ENCODE results near the gene GALC. TPM values are rescaled to one million over a fixed set of nuclear protein-coding genes. Genes with fewer than 3 reads are reported as not detected.

GALC gene
- polyA plus RNA-seq, 1 donor from 2014 or later: 42.6 TPM

DNA sequence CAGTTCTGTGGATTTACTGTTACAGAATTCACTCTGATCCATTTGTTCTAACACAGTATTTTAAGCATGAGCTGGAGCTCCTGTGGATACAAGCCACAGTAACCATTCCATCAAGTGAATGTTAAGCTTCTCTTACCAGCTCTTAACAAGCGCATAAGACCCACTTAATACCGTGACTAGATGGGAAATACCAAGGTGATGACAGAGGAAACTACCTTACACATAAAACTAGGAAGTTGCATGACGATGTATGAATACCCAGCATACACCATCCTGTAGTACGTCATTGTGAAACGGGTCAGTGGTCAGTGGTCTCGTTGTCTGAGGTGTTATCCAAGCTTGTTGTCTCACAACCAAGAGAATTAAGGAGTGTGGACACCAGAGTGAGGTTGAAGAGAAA, 2.0 kb upstream of the GALC start:
- Histone ChIP-seq H3K36me3 (ENCODE audit: insufficient read depth, low read length) (no peaks in the 10 kb centered on the region), H3K9me2 (ENCODE audit: insufficient read depth, low read length) (no peaks in the 10 kb centered on the region), H3K9me3 (ENCODE audit: low read length) (no peaks in the 10 kb centered on the region), H2AFZ (ENCODE audit: low read depth, low read length) (no peak overlapping the region), H3K79me2 (replicated peaks; ENCODE audit: insufficient read depth, low read length) (no peaks in the 10 kb centered on the region), H3F3A (ENCODE audit: insufficient read depth, low read length, poor library complexity, severe bottlenecking) (no peaks in the 10 kb centered on the region), H3K4me2 (ENCODE audit: low read length) (no peak overlapping the region), H3K4me3 (ENCODE audit: low read length) (no peak overlapping the region), H3K27ac (ENCODE audit: low read length) (no peak overlapping the region), H3K9ac (ENCODE audit: low read length) (no peak overlapping the region), H4K20me1 (ENCODE audit: insufficient read depth) (no peaks in the 10 kb centered on the region), H3K27me3 (ENCODE audit: insufficient read depth, low read depth, low read length) (no peaks in the 10 kb centered on the region)
- TF ChIP-seq SMC3 (conservative IDR thresholded peaks at IDR 0.05; ENCODE audit: poor library complexity) (no peak), POLR2AphosphoS5 (IDR thresholded peaks at IDR 0.05) (no peak), EP300 (conservative IDR thresholded peaks at IDR 0.05; ENCODE audit: poor library complexity, severe bottlenecking) (no peak), TAF1 (IDR thresholded peaks at IDR 0.05; ENCODE audit: low read depth) (no peak), EZH2 (IDR thresholded peaks at IDR 0.05; ENCODE audit: borderline replicate concordance, insufficient read depth, low read length, poor library complexity, severe bottlenecking) (no peak), RAD21 (conservative IDR thresholded peaks at IDR 0.05) (no peak), MXI1 (conservative IDR thresholded peaks at IDR 0.05; ENCODE audit: poor library complexity, severe bottlenecking) (no peak)
- TF ChIP-seq, protein P1, sequence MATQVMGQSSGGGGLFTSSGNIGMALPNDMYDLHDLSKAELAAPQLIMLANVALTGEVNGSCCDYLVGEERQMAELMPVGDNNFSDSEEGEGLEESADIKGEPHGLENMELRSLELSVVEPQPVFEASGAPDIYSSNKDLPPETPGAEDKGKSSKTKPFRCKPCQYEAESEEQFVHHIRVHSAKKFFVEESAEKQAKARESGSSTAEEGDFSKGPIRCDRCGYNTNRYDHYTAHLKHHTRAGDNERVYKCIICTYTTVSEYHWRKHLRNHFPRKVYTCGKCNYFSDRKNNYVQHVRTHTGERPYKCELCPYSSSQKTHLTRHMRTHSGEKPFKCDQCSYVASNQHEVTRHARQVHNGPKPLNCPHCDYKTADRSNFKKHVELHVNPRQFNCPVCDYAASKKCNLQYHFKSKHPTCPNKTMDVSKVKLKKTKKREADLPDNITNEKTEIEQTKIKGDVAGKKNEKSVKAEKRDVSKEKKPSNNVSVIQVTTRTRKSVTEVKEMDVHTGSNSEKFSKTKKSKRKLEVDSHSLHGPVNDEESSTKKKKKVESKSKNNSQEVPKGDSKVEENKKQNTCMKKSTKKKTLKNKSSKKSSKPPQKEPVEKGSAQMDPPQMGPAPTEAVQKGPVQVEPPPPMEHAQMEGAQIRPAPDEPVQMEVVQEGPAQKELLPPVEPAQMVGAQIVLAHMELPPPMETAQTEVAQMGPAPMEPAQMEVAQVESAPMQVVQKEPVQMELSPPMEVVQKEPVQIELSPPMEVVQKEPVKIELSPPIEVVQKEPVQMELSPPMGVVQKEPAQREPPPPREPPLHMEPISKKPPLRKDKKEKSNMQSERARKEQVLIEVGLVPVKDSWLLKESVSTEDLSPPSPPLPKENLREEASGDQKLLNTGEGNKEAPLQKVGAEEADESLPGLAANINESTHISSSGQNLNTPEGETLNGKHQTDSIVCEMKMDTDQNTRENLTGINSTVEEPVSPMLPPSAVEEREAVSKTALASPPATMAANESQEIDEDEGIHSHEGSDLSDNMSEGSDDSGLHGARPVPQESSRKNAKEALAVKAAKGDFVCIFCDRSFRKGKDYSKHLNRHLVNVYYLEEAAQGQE (IDR thresholded peaks at IDR 0.05; ENCODE audit: borderline replicate concordance): no peak
- TF ChIP-seq, protein P2, sequence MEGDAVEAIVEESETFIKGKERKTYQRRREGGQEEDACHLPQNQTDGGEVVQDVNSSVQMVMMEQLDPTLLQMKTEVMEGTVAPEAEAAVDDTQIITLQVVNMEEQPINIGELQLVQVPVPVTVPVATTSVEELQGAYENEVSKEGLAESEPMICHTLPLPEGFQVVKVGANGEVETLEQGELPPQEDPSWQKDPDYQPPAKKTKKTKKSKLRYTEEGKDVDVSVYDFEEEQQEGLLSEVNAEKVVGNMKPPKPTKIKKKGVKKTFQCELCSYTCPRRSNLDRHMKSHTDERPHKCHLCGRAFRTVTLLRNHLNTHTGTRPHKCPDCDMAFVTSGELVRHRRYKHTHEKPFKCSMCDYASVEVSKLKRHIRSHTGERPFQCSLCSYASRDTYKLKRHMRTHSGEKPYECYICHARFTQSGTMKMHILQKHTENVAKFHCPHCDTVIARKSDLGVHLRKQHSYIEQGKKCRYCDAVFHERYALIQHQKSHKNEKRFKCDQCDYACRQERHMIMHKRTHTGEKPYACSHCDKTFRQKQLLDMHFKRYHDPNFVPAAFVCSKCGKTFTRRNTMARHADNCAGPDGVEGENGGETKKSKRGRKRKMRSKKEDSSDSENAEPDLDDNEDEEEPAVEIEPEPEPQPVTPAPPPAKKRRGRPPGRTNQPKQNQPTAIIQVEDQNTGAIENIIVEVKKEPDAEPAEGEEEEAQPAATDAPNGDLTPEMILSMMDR (IDR thresholded peaks at IDR 0.05; ENCODE audit: poor library complexity, severe bottlenecking): no peak

DNA sequence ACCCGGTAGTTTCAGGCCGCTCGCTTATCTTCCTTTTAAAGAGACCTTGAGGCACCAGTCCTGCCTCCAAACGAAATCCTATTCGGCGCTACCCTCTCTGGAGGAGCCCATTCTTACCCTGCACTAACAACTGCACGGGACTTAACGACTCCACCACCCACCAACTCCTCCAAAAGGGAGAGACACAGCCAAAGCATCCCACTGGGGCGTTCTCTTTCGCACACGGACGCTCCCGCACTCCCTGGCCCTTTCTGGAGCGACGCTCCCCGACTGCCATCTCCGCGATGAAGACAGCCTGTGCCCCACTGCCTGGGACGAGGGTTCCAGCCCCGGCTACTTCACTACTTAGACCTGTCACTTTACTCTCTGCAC, 650 bp downstream of the GALC start:
- H3K79me2 ChIP-seq (replicated peaks; ENCODE audit: insufficient read depth, low read length): no peaks in the 10 kb centered on the region
- no peaks in the 10 kb centered on the region for H4K20me1 ChIP-seq (ENCODE audit: insufficient read depth)
- H3K27ac ChIP-seq (ENCODE audit: low read length): peak overlapping the region; percentile 54
- peak overlapping the region; percentile 56 for H2AFZ ChIP-seq (ENCODE audit: low read depth, low read length)
- no peaks in the 10 kb centered on the region for H3K27me3 ChIP-seq (ENCODE audit: insufficient read depth, low read depth, low read length)
- no peaks in the 10 kb centered on the region for H3K9me2 ChIP-seq (ENCODE audit: insufficient read depth, low read length)
- peak overlapping the region; percentile 71 for H3K4me3 ChIP-seq (ENCODE audit: low read length)
- peak overlapping the region; percentile 66 for H3K9ac ChIP-seq (ENCODE audit: low read length)
- H3K36me3 ChIP-seq (ENCODE audit: insufficient read depth, low read length): no peaks in the 10 kb centered on the region
- H3K9me3 ChIP-seq (ENCODE audit: low read length): no peaks in the 10 kb centered on the region
- TF ChIP-seq EP300 (conservative IDR thresholded peaks at IDR 0.05; ENCODE audit: poor library complexity, severe bottlenecking) (no peak), EZH2 (IDR thresholded peaks at IDR 0.05; ENCODE audit: borderline replicate concordance, insufficient read depth, low read length, poor library complexity, severe bottlenecking) (no peak), POLR2AphosphoS5 (IDR thresholded peaks at IDR 0.05) (no peak), SMC3 (conservative IDR thresholded peaks at IDR 0.05; ENCODE audit: poor library complexity) (no peak), TAF1 (IDR thresholded peaks at IDR 0.05; ENCODE audit: low read depth) (no peak), RAD21 (conservative IDR thresholded peaks at IDR 0.05) (no peak), MXI1 (conservative IDR thresholded peaks at IDR 0.05; ENCODE audit: poor library complexity, severe bottlenecking) (no peak)
- TF ChIP-seq, protein P2 (IDR thresholded peaks at IDR 0.05; ENCODE audit: poor library complexity, severe bottlenecking): no peak
- TF ChIP-seq, protein P1 (IDR thresholded peaks at IDR 0.05; ENCODE audit: borderline replicate concordance): no peak
- no peaks in the 10 kb centered on the region for H3F3A ChIP-seq (ENCODE audit: insufficient read depth, low read length, poor library complexity, severe bottlenecking)
- H3K4me2 ChIP-seq (ENCODE audit: low read length): no peak overlapping the region
